H1 (cell line): ENCODE measurements around the gene LIPA. TPM values are rescaled to one million over a fixed set of nuclear protein-coding genes. Genes with fewer than 3 reads are reported as not detected.

Experiments used
- CTCF ChIA-PET: fragments of 300-600 bp; sonication (Branson Sonifier 250); formaldehyde crosslinking; loops from one replicate; lab custom pipeline; 2021; ENCODE audit not compliant: partially characterized antibody; lab: Charles Lee
- POLR2A ChIA-PET: fragments of 300-600 bp; sonication (Branson Sonifier 250); formaldehyde crosslinking; loops from one replicate; lab custom pipeline; 2021; ENCODE audit warnings: inconsistent platforms; ENCODE audit not compliant: partially characterized antibody; lab: Charles Lee
- DNase-seq, 2 experiments: peaks; one replicate each; pipeline versions ENCODE4 v3.0.0 to v3.0.0-alpha.2; 2010 to 2022; ENCODE audit warnings: low spot score in 2 of 2, low read depth in 1 of 2, mixed read lengths in 1 of 2
- FAIRE-seq: peaks from 2 replicates; lab custom pipeline; 2011; peaks lifted over from hg19 to GRCh38; lab: Jason Lieb, UNC
- H2AFZ ChIP-seq: 2 replicates; pipeline ENCODE4 v1.8.1; 2012; ENCODE audit warnings: low read length, inconsistent platforms
- H2AK5ac ChIP-seq: 2 replicates; pipeline ENCODE4 v1.6.1; 2013; ENCODE audit warnings: low read depth, low read length
- H2BK120ac ChIP-seq: replicated peaks from 2 replicates; pipeline ENCODE3; 2013; ENCODE audit warnings: low read depth, low read length, inconsistent platforms
- H2BK12ac ChIP-seq: 2 replicates; pipeline ENCODE4 v1.6.1; 2013; ENCODE audit warnings: low read depth, low read length
- H2BK15ac ChIP-seq: 2 replicates; pipeline ENCODE4 v1.6.1; 2013; ENCODE audit warnings: low read length
- H2BK20ac ChIP-seq: 2 replicates; pipeline ENCODE4 v1.6.1; 2013; ENCODE audit warnings: low read length
- H2BK5ac ChIP-seq: 2 replicates; pipeline ENCODE4 v1.6.1; 2013; ENCODE audit warnings: low read depth, low read length
- H3K14ac ChIP-seq: 2 replicates; pipeline ENCODE4 v1.6.1; 2013; ENCODE audit warnings: inconsistent platforms; ENCODE audit not compliant: insufficient read length
- H3K18ac ChIP-seq: 2 replicates; pipeline ENCODE4 v1.6.1; 2013; ENCODE audit warnings: low read length; ENCODE audit errors: extremely low read depth
- H3K23ac ChIP-seq: 2 replicates; pipeline ENCODE4 v1.6.1; 2013; ENCODE audit warnings: inconsistent platforms; ENCODE audit not compliant: insufficient read length
- H3K23me2 ChIP-seq: 2 replicates; pipeline ENCODE4 v1.6.1; 2013; ENCODE audit warnings: low read depth, low read length
- H3K27ac ChIP-seq: 2 replicates; pipeline ENCODE4 v1.6.1; 2011; ENCODE audit warnings: low read depth, low read length, inconsistent platforms
- H3K27me3 ChIP-seq, 4 experiments: replicated peaks in 1 of 4; 1 replicate in 1 of 4; 2 replicates in 3 of 4; pipeline versions ENCODE4 v1.6.1 to v1.8.1; 2011 to 2013; ENCODE audit warnings: low read length in 3 of 4, mild to moderate bottlenecking in 3 of 4, inconsistent platforms in 2 of 4, mixed read lengths in 2 of 4, moderate library complexity in 1 of 4; ENCODE audit not compliant: control insufficient read depth in 3 of 4, insufficient read depth in 3 of 4; ENCODE audit errors: extremely low read depth in 1 of 4
- H3K36me3 ChIP-seq, 4 experiments: 2 replicates each; pipeline versions ENCODE4 v1.6.1 to v1.8.1; 2011 to 2013; ENCODE audit warnings: mild to moderate bottlenecking in 4 of 4, low read length in 3 of 4, moderate library complexity in 2 of 4, control low read depth in 1 of 4, inconsistent platforms in 1 of 4; ENCODE audit not compliant: insufficient read depth in 4 of 4, control insufficient read depth in 2 of 4
- H3K4ac ChIP-seq: replicated peaks from 2 replicates; pipeline ENCODE3; 2013; ENCODE audit warnings: low read length, low read depth, mixed read lengths, inconsistent platforms; ENCODE audit not compliant: insufficient read length
- H3K4me1 ChIP-seq, 4 experiments: replicated peaks in 1 of 4; 1 replicate in 1 of 4; 2 replicates in 3 of 4; pipeline versions ENCODE4 v1.6.1 to v1.8.1; 2011 to 2013; ENCODE audit warnings: low read length in 3 of 4, inconsistent platforms in 2 of 4, mixed read lengths in 1 of 4; ENCODE audit not compliant: insufficient read depth in 4 of 4, control insufficient read depth in 3 of 4
- H3K4me2 ChIP-seq, 2 experiments: 2 replicates each; pipeline versions ENCODE4 v1.6.1 to v1.8.1; 2011 to 2013; ENCODE audit warnings: low read depth in 2 of 2, low read length in 2 of 2, control low read depth in 1 of 2, inconsistent platforms in 1 of 2, mild to moderate bottlenecking in 1 of 2; ENCODE audit not compliant: insufficient read depth in 1 of 2
- H3K4me3 ChIP-seq, 4 experiments: fragments of 200-600, 300-600 bp in 1 of 4; sonication (generic), shearing (Covaris generic), sonication (Bioruptor Twin) in 1 of 4; 2 replicates each; pipeline versions ENCODE4 v1.5.1 to v1.8.1; 2011 to 2016; ENCODE audit warnings: low read length in 4 of 4, low read depth in 3 of 4, control low read depth in 2 of 4, inconsistent platforms in 2 of 4, mild to moderate bottlenecking in 2 of 4, mixed read lengths in 1 of 4, moderate library complexity in 1 of 4; ENCODE audit not compliant: insufficient read depth in 2 of 4; ENCODE audit errors: extremely low read depth in 1 of 4
- H3K56ac ChIP-seq: replicated peaks from 2 replicates; pipeline ENCODE3; 2013; ENCODE audit warnings: low read depth, mild to moderate bottlenecking, mixed read lengths, low read length, inconsistent platforms; ENCODE audit not compliant: insufficient read length
- H3K79me1 ChIP-seq: 2 replicates; pipeline ENCODE4 v1.6.1; 2013; ENCODE audit warnings: low read depth, low read length, control low read depth
- H3K79me2 ChIP-seq, 2 experiments: 2 replicates each; pipeline versions ENCODE4 v1.6.1 to v1.8.1; 2012 to 2013; ENCODE audit warnings: low read length in 2 of 2, mild to moderate bottlenecking in 2 of 2, inconsistent platforms in 1 of 2; ENCODE audit not compliant: insufficient read depth in 2 of 2, control insufficient read depth in 1 of 2
- H3K9ac ChIP-seq, 4 experiments: replicated peaks in 1 of 4; 1 replicate in 1 of 4; 2 replicates in 3 of 4; pipeline versions ENCODE4 v1.6.1 to v1.8.1; 2011 to 2013; ENCODE audit warnings: low read depth in 3 of 4, low read length in 3 of 4, control low read depth in 2 of 4, mild to moderate bottlenecking in 2 of 4, moderate library complexity in 2 of 4, inconsistent platforms in 1 of 4; ENCODE audit errors: extremely low read depth in 1 of 4
- H3K9me3 ChIP-seq, 2 experiments: 2 replicates each; pipeline versions ENCODE4 v1.6.1 to v1.8.1; 2012 to 2013; ENCODE audit warnings: mild to moderate bottlenecking in 2 of 2, moderate library complexity in 2 of 2, control low read depth in 1 of 2, inconsistent platforms in 1 of 2, low read depth in 1 of 2, low read length in 1 of 2, mixed read lengths in 1 of 2; ENCODE audit not compliant: insufficient read depth in 2 of 2
- H4K20me1 ChIP-seq, 2 experiments: replicated peaks in 1 of 2; 2 replicates each; pipeline versions ENCODE3 to v1.8.1; 2011 to 2013; ENCODE audit warnings: inconsistent platforms in 2 of 2, low read length in 2 of 2, mild to moderate bottlenecking in 1 of 2; ENCODE audit not compliant: insufficient read depth in 2 of 2, control insufficient read depth in 1 of 2
- H4K5ac ChIP-seq: 2 replicates; pipeline ENCODE4 v1.6.1; 2013; ENCODE audit warnings: low read length, low read depth, mixed read lengths, inconsistent platforms; ENCODE audit not compliant: insufficient read length
- H4K8ac ChIP-seq: 2 replicates; pipeline ENCODE4 v1.8.0; 2013; ENCODE audit warnings: mild to moderate bottlenecking, moderate library complexity, low read length, inconsistent platforms; ENCODE audit not compliant: insufficient read depth; ENCODE audit errors: extremely low read depth
- H4K91ac ChIP-seq: replicated peaks from 2 replicates; pipeline ENCODE3; 2013; ENCODE audit warnings: low read length, mixed read lengths, inconsistent platforms; ENCODE audit not compliant: insufficient read length
- KDM1A ChIP-seq: fragments of 200-600, 300-600 bp; sonication (generic); IDR thresholded peaks from 2 replicates; pipeline ENCODE4 v1.7.1; 2016; ENCODE audit warnings: mild to moderate bottlenecking, low read length, borderline replicate concordance
- TBP ChIP-seq: IDR thresholded peaks from 2 replicates; pipeline ENCODE4 v1.6.1; 2011; ENCODE audit warnings: low read depth, low read length, improper control_type of control experiment
- WGBS, 2 experiments: shearing (Covaris generic) in 1 of 2; methylation state at CpG; one replicate each; pipeline versions ENCODE4 v1.1.6 to v1.1.7; 2013 to 2015; ENCODE audit warnings: low lambda C conversion rate in 2 of 2, mixed read lengths in 2 of 2, inconsistent platforms in 1 of 2, low coverage in 1 of 2, missing lambda C conversion rate in 1 of 2; ENCODE audit not compliant: insufficient replicate concordance in 2 of 2, insufficient coverage in 1 of 2, insufficient read length in 1 of 2; ENCODE audit errors: extremely low coverage in 1 of 2, missing lambda C conversion rate in 1 of 2; 5-methylcytosine and 5-hydroxymethylcytosine counted together
- polyA plus RNA-seq, 7 experiments: library from polyadenylated mRNA; depleted of rRNA in 3 of 7; stranded (reverse) in 5 of 7; unstranded in 2 of 7; fragments of >200 nt in 5 of 7; fragments of 200-250 nt in 2 of 7; gene quantifications; 1 replicate in 5 of 7; 2 replicates in 1 of 7; 4 replicates in 1 of 7; pipeline versions ENCODE4 v1.2.1 to v1.2.3, GENCODE V29; 2011 to 2013; ENCODE audit warnings: missing spikeins in 2 of 7, mixed read lengths in 2 of 7
- total RNA-seq: library from RNA; stranded (reverse); fragmentation: NEBNext Ultra II Directional; extraction: Animal tissue kit (Norgen Biotek cat#: 25700); gene quantifications from 2 replicates; pipeline ENCODE4 v1.2.1, GENCODE V29; 2021

LIPA gene
- total and polyA plus RNA-seq, 2 of the 8 experiments (the other 6 are each of a cell fraction or from before 2014, with no cell fraction given): 18.1 to 32.4 TPM

- Histone ChIP-seq H2BK12ac (no peak overlapping the region), H2BK120ac (no peak overlapping the region), H3K79me1 (no peaks in the 10 kb centered on the region), H3K4me2 (no peak overlapping the region), H4K91ac (no peak overlapping the region), H3K23me2 (no peaks in the 10 kb centered on the region), H4K5ac (no peak overlapping the region), H3K14ac (no peak overlapping the region), H2AK5ac (no peak overlapping the region), H2AFZ (no peak overlapping the region), H3K56ac (no peak overlapping the region), H4K8ac (no peak overlapping the region), H3K36me3 (no peaks in the 10 kb centered on the region), H4K20me1 (no peaks in the 10 kb centered on the region), H2BK20ac (no peak overlapping the region), H2BK5ac (no peak overlapping the region), H3K4me1 (no peaks in the 10 kb centered on the region), H3K27ac (no peak overlapping the region), H3K18ac (no peak overlapping the region), H3K4me3 (no peak overlapping the region), H3K27me3 (no peaks in the 10 kb centered on the region), H3K4ac (no peak overlapping the region), H3K79me2 (no peaks in the 10 kb centered on the region), H2BK15ac (no peak overlapping the region), H3K23ac (no peak overlapping the region), H3K9me3 (no peaks in the 10 kb centered on the region), H3K9ac (no peak overlapping the region)
- POLR2A ChIA-PET: no interaction called here
- TF ChIP-seq KDM1A: no peak
- TF ChIP-seq TBP: no peak
- DNase-seq (no peak), FAIRE-seq (no peak)
- WGBS, 2 experiments: 86% methylated on average over 4 of the region's 4 CpGs; no CpG with 5 or more reads in 1 of the 2 experiments
- CTCF ChIA-PET: no interaction called here
Observed at GRCh38 chr10:89165923-89166322, 85.7 kb downstream of the LIPA start.
